ENCODE results near the gene KICS2. TPM values are rescaled to one million over a fixed set of nuclear protein-coding genes. Genes with fewer than 3 reads are reported as not detected.

KICS2 gene
- total RNA-seq (2022) = 12.6 and 18.3 TPM in 2 replicates
- Bru-seq, nascent RNA = percentile 72 among the genes with signal in this experiment
- percentile 65 among the genes with signal in this experiment for BruChase-seq, experiment 1, labeled RNA remaining after a 6-hour chase
- BruChase-seq, experiment 2, labeled RNA remaining after a 2-hour chase = percentile 72 among the genes with signal in this experiment
- long read RNA-seq, full-length matches to known transcripts = 15 of 18 reads
- long read RNA-seq, partial matches to known transcripts = 0 of 18 reads
- long read RNA-seq, other reads (novel, unspliced or antisense) = 3 of 18 reads

DNA sequence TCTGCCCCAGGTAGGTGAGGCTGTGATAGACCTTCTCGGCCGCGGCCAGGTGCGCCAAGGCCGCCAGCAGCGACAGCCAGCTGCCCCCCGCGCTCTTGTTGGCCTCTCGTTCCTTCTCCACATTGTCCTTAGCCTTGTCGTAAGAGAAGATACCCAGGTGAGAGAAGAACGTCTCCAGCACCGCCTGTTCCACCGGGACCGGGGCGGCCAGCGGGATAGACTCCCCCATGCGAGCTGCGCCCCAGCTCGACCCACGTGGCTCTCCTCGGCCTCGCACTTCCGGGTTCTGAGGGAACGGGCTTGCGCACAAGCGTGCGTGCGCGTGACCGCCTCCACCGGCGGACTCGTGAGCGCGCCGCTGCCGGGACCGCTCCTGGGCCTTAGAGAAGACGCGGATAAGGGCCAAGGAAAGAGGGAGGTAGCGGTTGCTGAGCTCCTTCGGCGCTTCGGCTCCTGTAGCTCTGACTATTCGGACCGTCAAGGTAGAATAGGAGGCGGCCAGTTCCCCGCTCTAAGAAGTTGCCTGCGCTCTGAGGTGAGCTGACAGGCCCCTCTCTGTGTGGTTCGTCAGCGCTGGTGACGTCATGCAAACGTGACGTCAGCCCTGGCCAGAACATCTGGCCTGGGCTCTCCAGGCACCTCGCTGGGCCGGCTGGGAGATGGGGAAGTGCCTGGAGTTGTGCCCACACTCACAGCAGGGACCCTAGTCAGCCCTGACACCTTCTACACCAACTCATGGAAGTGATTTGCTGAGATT, at the start of gene KICS2:
KICS2 (minus strand) TSS at position 288 of the 757 bp plus-strand sequence; CDS start at position 229, 59 bp downstream.
- Mint-ChIP-seq H3K4me1 (ENCODE audit: low read depth, unreplicated experiment) (peaks cover 6% of the 10 kb centered on the region), H3K36me3 (ENCODE audit: insufficient read depth, unreplicated experiment) (peaks cover 22% of the 10 kb centered on the region), H3K27ac (ENCODE audit: unreplicated experiment) (peak within 1 kb of the TSS; percentile 96), H3K4me3 (ENCODE audit: low read depth, unreplicated experiment) (peak within 1 kb of the TSS; percentile 99), H3K27me3 (ENCODE audit: unreplicated experiment) (no peaks in the 10 kb centered on the region), H3K9me3 (ENCODE audit: low read depth, unreplicated experiment) (no peaks in the 10 kb centered on the region)
- intact Hi-C loops (cut with micrococcal nuclease; ENCODE audit: unreplicated experiment) = loop anchor here (5.0 kb wide), 1 partner anchor 305 kb away; no protein-coding TSS in a partner anchor
- CTCF ChIA-PET = interaction anchor here (1.3 kb wide), 1 partner anchor 378 kb away, joined by 6 read pairs; the partner anchor contains the start of gene SRGAP1
- TF ChIP-seq, protein P1, sequence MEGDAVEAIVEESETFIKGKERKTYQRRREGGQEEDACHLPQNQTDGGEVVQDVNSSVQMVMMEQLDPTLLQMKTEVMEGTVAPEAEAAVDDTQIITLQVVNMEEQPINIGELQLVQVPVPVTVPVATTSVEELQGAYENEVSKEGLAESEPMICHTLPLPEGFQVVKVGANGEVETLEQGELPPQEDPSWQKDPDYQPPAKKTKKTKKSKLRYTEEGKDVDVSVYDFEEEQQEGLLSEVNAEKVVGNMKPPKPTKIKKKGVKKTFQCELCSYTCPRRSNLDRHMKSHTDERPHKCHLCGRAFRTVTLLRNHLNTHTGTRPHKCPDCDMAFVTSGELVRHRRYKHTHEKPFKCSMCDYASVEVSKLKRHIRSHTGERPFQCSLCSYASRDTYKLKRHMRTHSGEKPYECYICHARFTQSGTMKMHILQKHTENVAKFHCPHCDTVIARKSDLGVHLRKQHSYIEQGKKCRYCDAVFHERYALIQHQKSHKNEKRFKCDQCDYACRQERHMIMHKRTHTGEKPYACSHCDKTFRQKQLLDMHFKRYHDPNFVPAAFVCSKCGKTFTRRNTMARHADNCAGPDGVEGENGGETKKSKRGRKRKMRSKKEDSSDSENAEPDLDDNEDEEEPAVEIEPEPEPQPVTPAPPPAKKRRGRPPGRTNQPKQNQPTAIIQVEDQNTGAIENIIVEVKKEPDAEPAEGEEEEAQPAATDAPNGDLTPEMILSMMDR (IDR thresholded peaks at IDR 0.05; ENCODE audit: unreplicated experiment) = no peak
- BruUV-seq (replicated peaks) = TSS peak; percentile 79
- DNase-seq = peak; percentile 95

DNA sequence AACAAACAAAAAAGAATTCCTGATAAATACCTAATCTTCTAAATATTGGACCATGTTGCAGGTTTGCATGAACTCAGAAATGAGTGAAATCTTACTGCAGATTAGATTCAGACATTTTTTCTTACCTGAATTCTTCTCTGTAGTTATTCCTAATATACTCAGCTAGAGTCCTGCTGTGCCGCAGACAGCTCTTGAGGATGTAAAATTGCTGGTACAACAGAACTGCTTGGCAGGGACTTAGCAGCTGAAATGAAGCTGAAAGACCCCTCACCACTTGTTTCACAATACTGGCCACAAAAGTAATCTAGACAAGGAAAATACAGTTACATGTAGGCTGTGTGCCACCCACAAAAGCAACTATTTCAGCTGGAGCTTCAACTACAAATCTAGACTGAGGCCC, 48.3 kb upstream of the KICS2 start:
- Mint-ChIP-seq H3K4me1 (ENCODE audit: low read depth, unreplicated experiment) (no peaks in the 10 kb centered on the region), H3K36me3 (ENCODE audit: insufficient read depth, unreplicated experiment) (no peaks in the 10 kb centered on the region), H3K27me3 (ENCODE audit: unreplicated experiment) (no peaks in the 10 kb centered on the region), H3K27ac (ENCODE audit: unreplicated experiment) (no peak overlapping the region), H3K9me3 (ENCODE audit: low read depth, unreplicated experiment) (no peaks in the 10 kb centered on the region), H3K4me3 (ENCODE audit: low read depth, unreplicated experiment) (no peak overlapping the region)
- TF ChIP-seq, protein P1 (IDR thresholded peaks at IDR 0.05; ENCODE audit: unreplicated experiment) = no peak
- intact Hi-C loops (cut with micrococcal nuclease; ENCODE audit: unreplicated experiment) = no loop called here
- no peak for DNase-seq
- CTCF ChIA-PET = no interaction called here
- BruUV-seq (replicated peaks) = no TSS peak

DNA sequence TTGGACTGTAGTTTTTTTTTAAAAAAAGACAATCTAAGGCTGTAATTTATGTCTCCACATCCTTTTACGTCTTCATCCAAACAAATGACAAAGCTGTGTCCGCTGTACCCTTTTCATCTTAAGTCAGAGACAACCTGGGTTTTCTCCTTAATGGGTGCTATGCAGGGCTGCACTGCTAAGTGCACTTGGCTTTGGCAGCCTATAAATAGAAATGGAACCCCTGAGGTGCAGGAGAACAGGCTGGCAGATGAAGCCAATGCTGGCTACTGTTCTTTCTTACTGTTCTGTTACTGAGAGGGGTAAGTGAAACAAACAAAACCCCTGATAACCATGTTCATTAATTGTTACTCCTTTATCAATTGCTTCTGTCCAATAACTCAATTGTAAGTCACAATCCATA, 47.1 kb upstream of the KICS2 start:
- TF ChIP-seq, protein P1 (IDR thresholded peaks at IDR 0.05; ENCODE audit: unreplicated experiment) = no peak
- Mint-ChIP-seq H3K27me3 (ENCODE audit: unreplicated experiment) (no peaks in the 10 kb centered on the region), H3K27ac (ENCODE audit: unreplicated experiment) (no peak overlapping the region), H3K36me3 (ENCODE audit: insufficient read depth, unreplicated experiment) (no peaks in the 10 kb centered on the region), H3K9me3 (ENCODE audit: low read depth, unreplicated experiment) (no peaks in the 10 kb centered on the region), H3K4me3 (ENCODE audit: low read depth, unreplicated experiment) (no peak overlapping the region), H3K4me1 (ENCODE audit: low read depth, unreplicated experiment) (no peaks in the 10 kb centered on the region)
- BruUV-seq (replicated peaks) = no TSS peak
- DNase-seq = no peak
- intact Hi-C loops (cut with micrococcal nuclease; ENCODE audit: unreplicated experiment) = no loop called here
- CTCF ChIA-PET = no interaction called here

DNA sequence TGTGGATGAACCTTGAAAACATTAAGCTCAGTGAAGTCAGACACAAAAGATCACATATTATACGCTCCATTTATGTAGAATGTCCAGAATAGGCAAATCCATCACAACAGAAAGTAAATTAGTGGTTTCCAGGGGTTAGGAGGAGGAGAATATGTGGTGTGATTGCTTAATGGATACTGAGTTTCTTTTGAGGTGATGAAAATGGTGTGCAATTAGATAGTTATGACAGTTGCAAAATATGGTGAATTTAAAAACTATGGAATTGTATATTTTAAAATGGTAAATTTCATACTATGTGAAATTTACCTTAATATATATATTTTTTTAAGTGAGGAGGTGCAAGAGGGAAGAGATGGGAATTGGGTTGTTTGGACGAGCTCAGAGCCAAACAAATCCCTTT, 46.3 kb upstream of the KICS2 start:
- no TSS peak for BruUV-seq (replicated peaks)
- Mint-ChIP-seq H3K4me3 (ENCODE audit: low read depth, unreplicated experiment) (no peak overlapping the region), H3K4me1 (ENCODE audit: low read depth, unreplicated experiment) (no peaks in the 10 kb centered on the region), H3K9me3 (ENCODE audit: low read depth, unreplicated experiment) (no peaks in the 10 kb centered on the region), H3K27ac (ENCODE audit: unreplicated experiment) (no peak overlapping the region), H3K27me3 (ENCODE audit: unreplicated experiment) (no peaks in the 10 kb centered on the region), H3K36me3 (ENCODE audit: insufficient read depth, unreplicated experiment) (no peaks in the 10 kb centered on the region)
- TF ChIP-seq, protein P1 (IDR thresholded peaks at IDR 0.05; ENCODE audit: unreplicated experiment) = no peak
- DNase-seq = no peak
- CTCF ChIA-PET = no interaction called here
- intact Hi-C loops (cut with micrococcal nuclease; ENCODE audit: unreplicated experiment) = no loop called here
